Measurements from ENCODE around the gene DNAJA1. TPM values are rescaled to one million over a fixed set of nuclear protein-coding genes. Genes with fewer than 3 reads are reported as not detected.

The DNAJA1 gene
- total and polyA plus RNA-seq, 2 donors (not counting 3 experiments of a cell fraction or from before 2014, with no cell fraction given), result 72.9 to 182 TPM

DNA sequence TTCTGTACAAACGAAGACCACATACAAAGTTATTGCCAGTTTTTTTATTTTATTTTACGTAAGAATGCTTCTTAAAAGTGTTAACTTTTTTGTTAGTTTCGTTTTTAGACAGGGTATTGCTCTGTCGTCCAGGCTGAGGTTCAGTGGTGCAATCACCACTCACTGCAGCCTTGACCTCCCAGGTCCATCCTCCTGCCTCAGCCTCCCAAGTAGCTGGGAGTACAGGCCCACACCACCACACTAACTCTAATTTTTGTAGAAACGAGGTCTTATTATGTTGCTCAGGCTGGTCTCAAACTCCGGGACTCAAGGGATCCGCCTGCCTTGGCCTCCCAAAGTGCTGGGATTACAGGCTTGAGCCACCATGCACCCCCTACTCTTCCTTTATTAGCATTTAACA lies 2.3 kb upstream of the DNAJA1 start:
- intact Hi-C loops (cut with micrococcal nuclease), result no loop called here
- Histone ChIP-seq H3K9ac (replicated peaks; ENCODE audit: extremely low read depth, insufficient read depth, low read length) (no peak overlapping the region), H3K4me2 (ENCODE audit: insufficient read depth, low read length) (no peak overlapping the region), H3K27ac (ENCODE audit: insufficient read depth, low read depth, low read length) (no peak overlapping the region), H3K27me3 (ENCODE audit: control insufficient read depth in 2 of 2, insufficient read depth in 2 of 2, low read length in 2 of 2) (no peaks in the 10 kb centered on the region), H2AFZ (ENCODE audit: low read depth, low read length) (no peak overlapping the region), H3K9me3 (replicated peaks; ENCODE audit: control insufficient read depth, insufficient read depth, low read length) (no peaks in the 10 kb centered on the region), H3K4me1 (ENCODE audit: control insufficient read depth, extremely low read depth, insufficient read depth, low read length) (peaks cover 21% of the 10 kb centered on the region), H3K36me3 (ENCODE audit: control insufficient read depth in 2 of 2, extremely low read depth in 1 of 2, insufficient read depth in 2 of 2, low read length in 2 of 2) (peaks cover 0 to 5% of the 10 kb centered on the region in 2 experiments), H3K4me3 (replicated peaks in 1 of 3; ENCODE audit: insufficient read depth in 1 of 3, low read depth in 1 of 3, low read length in 3 of 3) (no peak overlapping the region), H4K20me1 (replicated peaks; ENCODE audit: control insufficient read depth, extremely low read depth, insufficient read depth, low read length) (peaks cover 11% of the 10 kb centered on the region), H3K79me2 (ENCODE audit: control insufficient read depth, insufficient read depth, low read length) (peaks cover 48% of the 10 kb centered on the region), H3K9me1 (replicated peaks; ENCODE audit: control insufficient read depth, extremely low read depth, insufficient read depth, low read length) (no peaks in the 10 kb centered on the region)
- TF ChIP-seq, protein P1, sequence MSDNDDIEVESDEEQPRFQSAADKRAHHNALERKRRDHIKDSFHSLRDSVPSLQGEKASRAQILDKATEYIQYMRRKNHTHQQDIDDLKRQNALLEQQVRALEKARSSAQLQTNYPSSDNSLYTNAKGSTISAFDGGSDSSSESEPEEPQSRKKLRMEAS (IDR thresholded peaks at IDR 0.05; ENCODE audit: insufficient read depth, insufficient read length), result no peak
- TF ChIP-seq, protein P2, sequence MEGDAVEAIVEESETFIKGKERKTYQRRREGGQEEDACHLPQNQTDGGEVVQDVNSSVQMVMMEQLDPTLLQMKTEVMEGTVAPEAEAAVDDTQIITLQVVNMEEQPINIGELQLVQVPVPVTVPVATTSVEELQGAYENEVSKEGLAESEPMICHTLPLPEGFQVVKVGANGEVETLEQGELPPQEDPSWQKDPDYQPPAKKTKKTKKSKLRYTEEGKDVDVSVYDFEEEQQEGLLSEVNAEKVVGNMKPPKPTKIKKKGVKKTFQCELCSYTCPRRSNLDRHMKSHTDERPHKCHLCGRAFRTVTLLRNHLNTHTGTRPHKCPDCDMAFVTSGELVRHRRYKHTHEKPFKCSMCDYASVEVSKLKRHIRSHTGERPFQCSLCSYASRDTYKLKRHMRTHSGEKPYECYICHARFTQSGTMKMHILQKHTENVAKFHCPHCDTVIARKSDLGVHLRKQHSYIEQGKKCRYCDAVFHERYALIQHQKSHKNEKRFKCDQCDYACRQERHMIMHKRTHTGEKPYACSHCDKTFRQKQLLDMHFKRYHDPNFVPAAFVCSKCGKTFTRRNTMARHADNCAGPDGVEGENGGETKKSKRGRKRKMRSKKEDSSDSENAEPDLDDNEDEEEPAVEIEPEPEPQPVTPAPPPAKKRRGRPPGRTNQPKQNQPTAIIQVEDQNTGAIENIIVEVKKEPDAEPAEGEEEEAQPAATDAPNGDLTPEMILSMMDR (IDR thresholded peaks at IDR 0.05; ENCODE audit: extremely low read depth in 1 of 2, insufficient read depth in 1 of 2, low read depth in 1 of 2, low read length in 2 of 2), result no peak
- TF ChIP-seq MYC (IDR thresholded peaks at IDR 0.05; ENCODE audit: low read depth, low read length), result no peak
- no peak for TF ChIP-seq JUN (IDR thresholded peaks at IDR 0.05; ENCODE audit: borderline replicate concordance, insufficient read depth, insufficient read length, low read depth)
- no peak for TF ChIP-seq GATA2 (IDR thresholded peaks at IDR 0.05; ENCODE audit: insufficient read depth, insufficient read length, low read depth, low read length)
- no peak for TF ChIP-seq EZH2 (IDR thresholded peaks at IDR 0.05; ENCODE audit: borderline replicate concordance, low read depth, low read length, severe bottlenecking)
- TF ChIP-seq POLR2A (IDR thresholded peaks at IDR 0.05; ENCODE audit: low read depth, low read length), result no peak
- TF ChIP-seq POLR2AphosphoS5 (IDR thresholded peaks at IDR 0.05; ENCODE audit: insufficient read depth, low read depth, low read length), result no peak
- TF ChIP-seq FOS (IDR thresholded peaks at IDR 0.05; ENCODE audit: borderline replicate concordance, insufficient read depth, low read length), result no peak
- dilution Hi-C loops (cut with MboI; ENCODE audit: extremely low pct_ligation_motif_present, low sequenced_read_pairs), result no loop called here
- BruUV-seq (replicated peaks), result no TSS peak
- FAIRE-seq (no peak), DNase-seq (ENCODE audit: low read depth, low spot score) (no peak)
- ChIA-PET CTCF (no interaction called here), POLR2A (no interaction called here)

All from endothelial cell of umbilical vein (primary cell).